Upper lobe of left lung (tissue), 4 donors: ENCODE data around the gene CIT.

Source experiments
- EP300 ChIP-seq, 4 donors: sonication (generic); formaldehyde crosslinking; IDR thresholded peaks; one replicate each; pipeline ENCODE4 v1.5.1; 2017; ENCODE audit warnings: antibody characterized with exemption in 4 of 4, control low read depth in 2 of 4
- POLR2A ChIP-seq, 4 donors: fragments of 450-650 bp; IDR thresholded peaks; one replicate each; pipeline ENCODE4 v1.5.1; 2016 to 2017; ENCODE audit warnings: antibody characterized with exemption in 4 of 4, mild to moderate bottlenecking in 2 of 4
- TF ChIP-seq, protein P1 (sequence below), 6 experiments: fragments of 450-650 bp in 4 of 6; fragments of 200-600 bp in 2 of 6; sonication (generic) in 2 of 6; IDR thresholded peaks; one replicate each; pipeline ENCODE4 v1.5.1; 2016 to 2019; ENCODE audit warnings: antibody characterized with exemption in 6 of 6

- TF ChIP-seq POLR2A (IDR thresholded peaks at IDR 0.05) = no peak
- TF ChIP-seq, protein P1, sequence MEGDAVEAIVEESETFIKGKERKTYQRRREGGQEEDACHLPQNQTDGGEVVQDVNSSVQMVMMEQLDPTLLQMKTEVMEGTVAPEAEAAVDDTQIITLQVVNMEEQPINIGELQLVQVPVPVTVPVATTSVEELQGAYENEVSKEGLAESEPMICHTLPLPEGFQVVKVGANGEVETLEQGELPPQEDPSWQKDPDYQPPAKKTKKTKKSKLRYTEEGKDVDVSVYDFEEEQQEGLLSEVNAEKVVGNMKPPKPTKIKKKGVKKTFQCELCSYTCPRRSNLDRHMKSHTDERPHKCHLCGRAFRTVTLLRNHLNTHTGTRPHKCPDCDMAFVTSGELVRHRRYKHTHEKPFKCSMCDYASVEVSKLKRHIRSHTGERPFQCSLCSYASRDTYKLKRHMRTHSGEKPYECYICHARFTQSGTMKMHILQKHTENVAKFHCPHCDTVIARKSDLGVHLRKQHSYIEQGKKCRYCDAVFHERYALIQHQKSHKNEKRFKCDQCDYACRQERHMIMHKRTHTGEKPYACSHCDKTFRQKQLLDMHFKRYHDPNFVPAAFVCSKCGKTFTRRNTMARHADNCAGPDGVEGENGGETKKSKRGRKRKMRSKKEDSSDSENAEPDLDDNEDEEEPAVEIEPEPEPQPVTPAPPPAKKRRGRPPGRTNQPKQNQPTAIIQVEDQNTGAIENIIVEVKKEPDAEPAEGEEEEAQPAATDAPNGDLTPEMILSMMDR (IDR thresholded peaks at IDR 0.05) = no peak
- no peak for TF ChIP-seq EP300 (IDR thresholded peaks at IDR 0.05)
These were observed 474 bp upstream of the CIT start for GRCh38 chr12:119877639-119877948.
